Keratinocyte (primary cell): ENCODE results near the gene GRAMD2B.

Source experiments
- EZH2 ChIP-seq: IDR thresholded peaks from one replicate; pipeline ENCODE4 v1.6.1; 2012; ENCODE audit warnings: inconsistent platforms, mild to moderate bottlenecking, low read length, moderate library complexity
- TF ChIP-seq, protein P1 (sequence below), 3 experiments: IDR thresholded peaks in 1 of 3; conservative IDR thresholded peaks in 1 of 3; optimal IDR thresholded peaks in 1 of 3; 2 replicates in 2 of 3; 3 replicates in 1 of 3; pipeline versions ENCODE3 to v1.5.1; 2011; ENCODE audit warnings: low read length in 3 of 3, mild to moderate bottlenecking in 3 of 3, moderate library complexity in 2 of 3, control low read depth in 1 of 3, inconsistent platforms in 1 of 3; ENCODE audit not compliant: insufficient read depth in 2 of 3; ENCODE audit errors: extremely low read depth in 1 of 3

DNA sequence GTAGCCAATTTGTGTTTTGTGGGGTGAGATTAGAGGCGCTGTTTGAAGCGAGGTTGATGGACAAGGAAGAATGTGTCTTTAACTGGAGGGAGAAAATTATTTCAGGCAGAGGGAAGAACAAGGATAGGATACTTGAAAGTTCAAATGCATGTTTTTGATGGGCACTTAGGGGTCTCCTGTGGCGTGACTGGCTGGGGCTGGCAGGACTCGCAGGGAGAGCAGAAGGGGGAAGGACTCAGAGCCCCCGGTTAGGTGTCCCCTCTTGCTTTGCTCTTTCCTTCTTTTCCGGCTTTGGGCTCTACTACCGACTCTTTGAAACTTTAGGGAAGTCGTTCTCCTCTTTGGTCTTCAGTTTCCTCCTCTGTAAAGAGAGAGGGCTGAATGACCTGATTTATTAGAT is 12.1 kb downstream of the GRAMD2B start:
- TF ChIP-seq, protein P1, sequence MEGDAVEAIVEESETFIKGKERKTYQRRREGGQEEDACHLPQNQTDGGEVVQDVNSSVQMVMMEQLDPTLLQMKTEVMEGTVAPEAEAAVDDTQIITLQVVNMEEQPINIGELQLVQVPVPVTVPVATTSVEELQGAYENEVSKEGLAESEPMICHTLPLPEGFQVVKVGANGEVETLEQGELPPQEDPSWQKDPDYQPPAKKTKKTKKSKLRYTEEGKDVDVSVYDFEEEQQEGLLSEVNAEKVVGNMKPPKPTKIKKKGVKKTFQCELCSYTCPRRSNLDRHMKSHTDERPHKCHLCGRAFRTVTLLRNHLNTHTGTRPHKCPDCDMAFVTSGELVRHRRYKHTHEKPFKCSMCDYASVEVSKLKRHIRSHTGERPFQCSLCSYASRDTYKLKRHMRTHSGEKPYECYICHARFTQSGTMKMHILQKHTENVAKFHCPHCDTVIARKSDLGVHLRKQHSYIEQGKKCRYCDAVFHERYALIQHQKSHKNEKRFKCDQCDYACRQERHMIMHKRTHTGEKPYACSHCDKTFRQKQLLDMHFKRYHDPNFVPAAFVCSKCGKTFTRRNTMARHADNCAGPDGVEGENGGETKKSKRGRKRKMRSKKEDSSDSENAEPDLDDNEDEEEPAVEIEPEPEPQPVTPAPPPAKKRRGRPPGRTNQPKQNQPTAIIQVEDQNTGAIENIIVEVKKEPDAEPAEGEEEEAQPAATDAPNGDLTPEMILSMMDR (optimal IDR thresholded peaks at IDR 0.05 in 1 of 3, IDR thresholded peaks at IDR 0.05 in 1 of 3, conservative IDR thresholded peaks at IDR 0.05 in 1 of 3; ENCODE audit: extremely low read depth in 1 of 3, insufficient read depth in 2 of 3, low read length in 3 of 3) = no peak
- no peak for TF ChIP-seq EZH2
